Right lobe of liver (tissue), 6 donors: ENCODE results near the gene G0S2. TPM values are rescaled to one million over a fixed set of nuclear protein-coding genes. Genes with fewer than 3 reads are reported as not detected.

ENCODE experiments used
- ATAC-seq, 4 donors: fragments of 200-7000 bp; cut with Tn5 transposase; one replicate each; pipeline ENCODE4 v1.9.1; 2020; ENCODE audit warnings: mild to moderate bottlenecking in 4 of 4, moderate library complexity in 4 of 4
- DNase-seq, 3 donors: peaks; one replicate each; pipeline ENCODE4 v3.0.0-alpha.2; 2020
- H3K27ac ChIP-seq, 3 donors: fragments of 200-600 bp; one replicate each; pipeline ENCODE4 v1.8.0; 2022
- H3K27me3 ChIP-seq, 2 donors: fragments of 200-600 bp; one replicate each; pipeline ENCODE4 v1.8.0; 2022
- H3K36me3 ChIP-seq, 4 donors: fragments of 200-600 bp; sonication (generic) in 1 of 4; one replicate each; pipeline versions ENCODE4 v1.5.1 to v1.8.0; 2017 to 2022; ENCODE audit warnings: control low read depth in 1 of 4
- H3K4me1 ChIP-seq, 4 donors: fragments of 200-600 bp; sonication (generic) in 1 of 4; one replicate each; pipeline versions ENCODE4 v1.5.1 to v1.8.0; 2017 to 2022; ENCODE audit warnings: control low read depth in 1 of 4
- H3K4me3 ChIP-seq, 3 donors: fragments of 200-600 bp; one replicate each; pipeline ENCODE4 v1.8.0; 2022
- H3K9me3 ChIP-seq, 4 donors: fragments of 200-600 bp; sonication (generic) in 1 of 4; one replicate each; pipeline versions ENCODE4 v1.5.1 to v1.8.0; 2017 to 2022; ENCODE audit warnings: control low read depth in 1 of 4
- POLR2A ChIP-seq: fragments of 450-650 bp; IDR thresholded peaks from one replicate; pipeline ENCODE4 v1.6.1; 2017; ENCODE audit warnings: antibody characterized with exemption, mild to moderate bottlenecking
- WGBS: methylation state at CpG from one replicate; pipeline ENCODE4 v1.1.6; 2018; ENCODE audit warnings: low coverage, low lambda C conversion rate; ENCODE audit not compliant: insufficient coverage; ENCODE audit errors: missing lambda C conversion rate; 5-methylcytosine and 5-hydroxymethylcytosine counted together
- intact Hi-C, 2 donors: fragments of 100-400 bp; cut with DNase I; formaldehyde crosslinking; loops; one replicate each; pipeline versions ENCODE4 v1.11.2 to v1.14.1; 2022
- total RNA-seq, 6 experiments: library from RNA; depleted of rRNA in 2 of 6; stranded (reverse); fragments of >200 nt in 2 of 6; fragmentation: NEBNext Ultra II Directional in 3 of 6; extraction: Animal tissue kit (Norgen Biotek cat#: 25700) in 3 of 6; gene quantifications; one replicate each; pipeline versions ENCODE4 v1.1.0 to v1.2.4, GENCODE V29; 2016 to 2023
- TF ChIP-seq, protein P1 (sequence below), 4 donors: fragments of 200-600 bp in 3 of 4; fragments of 450-650 bp in 1 of 4; IDR thresholded peaks; one replicate each; pipeline versions ENCODE4 v1.5.1 to v1.8.0; 2016 to 2022; ENCODE audit warnings: antibody characterized with exemption in 4 of 4, mild to moderate bottlenecking in 2 of 4
- donor health status: DM: no; HTN: yes; CAD: no.
- donor health status: DM: no; HTN: no; CAD: no.
- donor health status: DM: no; HTN: no; CAD: no.
- donor health status: DM: no; HTN: yes; CAD: no.
- donor health status: DM: no; HTN: yes; CAD: no.

G0S2 gene
- total RNA-seq, 6 experiments from 2014 or later: 36.9 to 749 (median 247) TPM

DNA sequence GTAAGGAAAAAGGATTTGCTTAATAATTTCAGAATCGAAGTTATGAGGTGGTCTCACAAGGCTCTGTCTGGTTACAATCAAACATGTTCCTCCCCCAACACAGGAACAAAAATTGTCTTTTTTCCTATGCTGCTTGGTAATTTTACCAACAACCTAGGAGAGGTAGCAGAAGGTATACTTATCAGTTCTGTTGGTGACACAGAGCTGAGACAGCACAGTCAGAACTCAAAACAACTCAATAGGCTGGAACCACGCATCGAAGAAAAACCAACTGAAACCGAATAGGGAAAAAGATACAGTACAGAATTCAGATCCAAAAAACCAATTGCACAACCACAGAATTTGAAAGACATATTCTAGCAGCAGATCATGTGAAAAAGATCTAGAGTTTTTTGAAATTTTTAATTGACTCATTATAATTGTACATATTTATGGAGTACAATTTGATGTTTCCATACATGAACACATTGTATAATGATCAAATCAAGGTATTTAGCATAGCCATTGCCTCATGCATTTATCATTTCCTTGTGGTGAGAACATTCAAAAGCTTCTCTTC lies 3.8 kb downstream of the G0S2 start:
- Histone ChIP-seq H3K27ac (no peak overlapping the region), H3K4me1 (peaks cover 0 to 14% (median 4%) of the 10 kb centered on the region in 4 donors), H3K27me3 (no peaks in the 10 kb centered on the region), H3K4me3 (no peak overlapping the region), H3K9me3 (no peaks in the 10 kb centered on the region), H3K36me3 (no peaks in the 10 kb centered on the region)
- DNase-seq (no peak), ATAC-seq (no peak)
- no peak for TF ChIP-seq POLR2A
- TF ChIP-seq, protein P1, sequence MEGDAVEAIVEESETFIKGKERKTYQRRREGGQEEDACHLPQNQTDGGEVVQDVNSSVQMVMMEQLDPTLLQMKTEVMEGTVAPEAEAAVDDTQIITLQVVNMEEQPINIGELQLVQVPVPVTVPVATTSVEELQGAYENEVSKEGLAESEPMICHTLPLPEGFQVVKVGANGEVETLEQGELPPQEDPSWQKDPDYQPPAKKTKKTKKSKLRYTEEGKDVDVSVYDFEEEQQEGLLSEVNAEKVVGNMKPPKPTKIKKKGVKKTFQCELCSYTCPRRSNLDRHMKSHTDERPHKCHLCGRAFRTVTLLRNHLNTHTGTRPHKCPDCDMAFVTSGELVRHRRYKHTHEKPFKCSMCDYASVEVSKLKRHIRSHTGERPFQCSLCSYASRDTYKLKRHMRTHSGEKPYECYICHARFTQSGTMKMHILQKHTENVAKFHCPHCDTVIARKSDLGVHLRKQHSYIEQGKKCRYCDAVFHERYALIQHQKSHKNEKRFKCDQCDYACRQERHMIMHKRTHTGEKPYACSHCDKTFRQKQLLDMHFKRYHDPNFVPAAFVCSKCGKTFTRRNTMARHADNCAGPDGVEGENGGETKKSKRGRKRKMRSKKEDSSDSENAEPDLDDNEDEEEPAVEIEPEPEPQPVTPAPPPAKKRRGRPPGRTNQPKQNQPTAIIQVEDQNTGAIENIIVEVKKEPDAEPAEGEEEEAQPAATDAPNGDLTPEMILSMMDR (IDR thresholded peaks at IDR 0.05): no peak
- intact Hi-C loops: no loop called here
- 30% methylated on average over 4 of the region's 4 CpGs for WGBS

DNA sequence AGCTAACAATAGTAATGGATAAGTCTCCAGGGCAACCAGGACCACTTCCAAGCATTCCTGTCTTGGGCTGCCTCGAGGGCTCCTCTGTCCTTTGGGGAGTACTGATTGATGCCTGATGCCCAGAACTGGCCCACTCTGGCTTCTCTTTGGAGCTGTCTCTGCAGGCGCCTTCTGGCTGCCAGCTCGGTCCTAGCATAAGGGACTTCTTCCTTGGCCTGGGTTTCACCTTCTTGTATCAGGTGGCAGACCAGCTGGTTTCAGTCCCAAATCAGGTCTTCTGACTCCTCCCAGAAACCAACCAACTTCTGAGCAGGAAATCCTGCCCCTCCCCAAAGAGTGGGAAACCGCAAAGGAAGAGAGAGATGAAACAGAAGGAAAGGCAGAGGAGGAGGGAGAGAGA lies 10.6 kb downstream of the G0S2 start:
- intact Hi-C loops: loop anchor here (5.0 to 10.0 kb wide), 2 partner anchors 101 to 104 kb away; partner anchors contain the start of gene CAMK1G (in 2 of the 2)
- H3K9me3 ChIP-seq: no peaks in the 10 kb centered on the region
- no peak overlapping the region for H3K4me3 ChIP-seq
- DNase-seq (no peak), ATAC-seq (no peak)
- H3K27me3 ChIP-seq: no peaks in the 10 kb centered on the region
- H3K36me3 ChIP-seq: no peaks in the 10 kb centered on the region
- TF ChIP-seq, protein P1 (IDR thresholded peaks at IDR 0.05): no peak
- TF ChIP-seq POLR2A: no peak
- no peak overlapping the region for H3K27ac ChIP-seq
- no peaks in the 10 kb centered on the region for H3K4me1 ChIP-seq
- WGBS: 58% methylated on average over 4 of the region's 4 CpGs

DNA sequence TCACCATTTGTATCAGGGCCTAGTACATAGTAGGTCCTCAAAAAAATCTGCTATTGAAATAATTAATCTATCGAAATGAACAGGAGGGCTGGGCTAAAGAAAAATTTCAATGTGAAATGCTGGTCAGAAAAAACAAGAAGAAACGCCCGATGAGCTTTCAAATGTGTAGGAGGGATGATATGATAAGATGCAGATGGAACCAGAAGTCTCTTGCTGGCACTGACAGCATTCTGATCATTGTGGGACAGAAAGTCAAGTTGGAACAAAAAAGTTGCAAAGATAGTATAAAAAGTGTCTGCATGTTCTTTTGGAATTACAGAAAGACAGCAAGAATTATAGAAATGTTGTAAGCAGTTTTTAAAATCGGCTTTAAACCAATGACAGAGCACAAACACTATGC lies 11.1 kb downstream of the G0S2 start:
- H3K4me1 ChIP-seq: no peaks in the 10 kb centered on the region
- WGBS: 67% methylated on average over 4 of the region's 4 CpGs
- H3K9me3 ChIP-seq: no peaks in the 10 kb centered on the region
- no peak overlapping the region for H3K27ac ChIP-seq
- no peaks in the 10 kb centered on the region for H3K36me3 ChIP-seq
- intact Hi-C loops: loop anchor here (5.0 to 10.0 kb wide), 2 partner anchors 102 to 104 kb away; partner anchors contain the start of gene CAMK1G (in 2 of the 2)
- DNase-seq: no peak
- H3K27me3 ChIP-seq: no peaks in the 10 kb centered on the region
- no peak overlapping the region for H3K4me3 ChIP-seq
- ATAC-seq: no peak
- TF ChIP-seq POLR2A: no peak
- TF ChIP-seq, protein P1 (IDR thresholded peaks at IDR 0.05): no peak

DNA sequence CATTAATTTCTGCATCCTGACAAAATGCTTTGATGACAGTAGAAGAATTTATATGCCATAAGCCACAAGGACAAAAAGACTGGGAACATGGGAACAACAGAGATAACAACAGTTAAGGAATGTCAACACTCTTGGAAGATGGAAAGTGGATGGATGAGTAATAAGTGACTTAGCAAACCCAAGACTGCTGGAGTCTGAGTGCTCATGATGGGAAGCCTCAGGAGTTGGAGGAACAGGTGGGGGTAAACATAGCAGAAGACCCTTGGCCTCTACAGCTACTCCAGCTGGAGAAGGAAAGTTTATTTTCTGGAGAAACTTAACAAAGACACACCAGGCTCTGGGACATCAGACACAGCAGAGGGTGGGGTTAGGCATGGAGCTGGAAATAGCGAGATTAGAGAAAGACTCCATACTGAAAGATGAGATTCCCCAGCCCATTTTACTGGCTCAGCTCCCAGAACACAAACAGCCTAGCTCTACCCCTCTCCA lies 13.6 kb downstream of the G0S2 start:
- H3K36me3 ChIP-seq: no peaks in the 10 kb centered on the region
- WGBS: 100% methylated on average over 1 of the region's 1 CpG
- peaks cover 0 to 3% (median 0%) of the 10 kb centered on the region in 4 donors for H3K4me1 ChIP-seq
- H3K9me3 ChIP-seq: no peaks in the 10 kb centered on the region
- H3K4me3 ChIP-seq: no peak overlapping the region
- TF ChIP-seq, protein P1 (IDR thresholded peaks at IDR 0.05): no peak
- TF ChIP-seq POLR2A: no peak
- ATAC-seq (peak in 2 of 4 donors; percentile 10 to 28), DNase-seq (no peak)
- no peak overlapping the region for H3K27ac ChIP-seq
- H3K27me3 ChIP-seq: no peaks in the 10 kb centered on the region
- intact Hi-C loops: loop anchor here (5.0 to 10.0 kb wide), 2 partner anchors 104 to 106 kb away; partner anchors contain the start of gene CAMK1G (in 2 of the 2)
